HepG2 (cell line): ENCODE results near the gene JAGN1. TPM values are rescaled to one million over a fixed set of nuclear protein-coding genes. Genes with fewer than 3 reads are reported as not detected.

ENCODE experiments used
- ATAC-seq: fragments of 200-7000 bp; cut with Tn5 transposase; 3 replicates; pipeline ENCODE4 v1.9.1; 2020; ENCODE audit warnings: mild to moderate bottlenecking, moderate library complexity
- BruUV-seq: library from RNA; stranded (reverse); fragments of 400-500 nt; replicated peaks from 2 replicates; lab custom pipeline; 2021; lab: Mats Ljungman, UMichigan
- CTCF ChIA-PET: fragments of 300-600 bp; formaldehyde crosslinking; extraction: SDS; loops from one replicate; lab custom pipeline; 2021; ENCODE audit warnings: low total read pairs, inconsistent platforms, low intra/inter-chr PET ratio; lab: Yijun Ruan, JAX
- POLR2A ChIA-PET: fragments of 350-600 bp; sonication (Branson Sonifier 250); formaldehyde crosslinking; loops from one replicate; lab custom pipeline; 2020; ENCODE audit warnings: antibody characterized with exemption, inconsistent platforms; lab: Yijun Ruan, JAX
- DNase-seq: peaks from one replicate; pipeline ENCODE4 v3.0.0-alpha.2; 2015; ENCODE audit warnings: low spot score
- FAIRE-seq: peaks from 3 replicates; lab custom pipeline; 2011; peaks lifted over from hg19 to GRCh38; lab: Jason Lieb, UNC
- H2AFZ ChIP-seq: one replicate; pipeline ENCODE4 v1.6.1; 2011; ENCODE audit warnings: low read length, inconsistent platforms
- H3K27ac ChIP-seq: fragments of 300-600 bp; 3 replicates; pipeline ENCODE4 v1.8.0; 2011; ENCODE audit warnings: mixed run types, mild to moderate bottlenecking, mixed read lengths, low read length, inconsistent platforms; ENCODE audit not compliant: insufficient read depth; ENCODE audit errors: extremely low read length
- H3K27me3 ChIP-seq, 2 experiments: fragments of 200-600 bp in 1 of 2; 2 replicates in 1 of 2; 3 replicates in 1 of 2; pipeline versions ENCODE4 v1.6.0 to v1.8.0; 2011; ENCODE audit warnings: low read length in 2 of 2, mild to moderate bottlenecking in 2 of 2, moderate library complexity in 2 of 2, inconsistent platforms in 1 of 2; ENCODE audit not compliant: insufficient read depth in 2 of 2, control insufficient read depth in 1 of 2
- H3K36me3 ChIP-seq, 2 experiments: fragments of 200-600 bp in 1 of 2; replicated peaks in 1 of 2; 2 replicates in 1 of 2; 3 replicates in 1 of 2; pipeline versions ENCODE4 v1.5.1 to v1.8.0; 2011; ENCODE audit warnings: low read length in 2 of 2, inconsistent platforms in 1 of 2; ENCODE audit not compliant: insufficient read depth in 2 of 2, control insufficient read depth in 1 of 2
- H3K4me1 ChIP-seq: 2 replicates; pipeline ENCODE4 v1.5.1; 2012; ENCODE audit warnings: low read length, inconsistent platforms; ENCODE audit not compliant: insufficient read depth
- H3K4me2 ChIP-seq: 2 replicates; pipeline ENCODE4 v1.6.0; 2011; ENCODE audit warnings: low read depth, low read length, inconsistent platforms
- H3K4me3 ChIP-seq, 3 experiments: fragments of 200-600 bp in 1 of 3; sonication (generic), shearing (Covaris generic) in 1 of 3; replicated peaks in 1 of 3; 2 replicates each; pipeline ENCODE4 v1.5.1; 2011 to 2016; ENCODE audit warnings: low read length in 3 of 3, inconsistent platforms in 2 of 3, low read depth in 2 of 3, mild to moderate bottlenecking in 2 of 3, control low read depth in 1 of 3, mixed read lengths in 1 of 3; ENCODE audit not compliant: insufficient read depth in 1 of 3
- H3K79me2 ChIP-seq: one replicate; pipeline ENCODE4 v1.6.1; 2011; ENCODE audit warnings: low read length, inconsistent platforms; ENCODE audit not compliant: insufficient read depth
- H3K9ac ChIP-seq: 2 replicates; pipeline ENCODE4 v1.6.0; 2011; ENCODE audit warnings: mild to moderate bottlenecking, low read depth, low read length, inconsistent platforms; ENCODE audit not compliant: insufficient read depth
- H3K9me3 ChIP-seq: 2 replicates; pipeline ENCODE4 v1.5.1; 2012; ENCODE audit warnings: mild to moderate bottlenecking, low read length
- H4K20me1 ChIP-seq: 2 replicates; pipeline ENCODE4 v1.6.0; 2011; ENCODE audit warnings: inconsistent platforms, mild to moderate bottlenecking, low read length, moderate library complexity; ENCODE audit not compliant: insufficient read depth
- CEBPB ChIP-seq: IDR thresholded peaks from 2 replicates; pipeline ENCODE4 v1.6.1; 2011; ENCODE audit warnings: low read depth, low read length, improper control_type of control experiment, borderline replicate concordance
- HCFC1 ChIP-seq: fragments of 150-350 bp; IDR thresholded peaks from 2 replicates; pipeline ENCODE4 v1.6.1; 2014; ENCODE audit warnings: low read depth, low read length
- LBX2 ChIP-seq: sonication (generic); formaldehyde crosslinking; IDR thresholded peaks from 2 replicates; pipeline ENCODE4 v1.5.0; 2020; ENCODE audit warnings: missing genetic modification reagents, mild to moderate bottlenecking, borderline replicate concordance
- NFYB ChIP-seq: sonication (generic); formaldehyde crosslinking; IDR thresholded peaks from 2 replicates; pipeline ENCODE4 v1.4.0; 2020; ENCODE audit warnings: missing genetic modification reagents
- PAF1 ChIP-seq: IDR thresholded peaks from 2 replicates; pipeline ENCODE4 v1.6.1; 2016; ENCODE audit warnings: missing genetic modification reagents, missing compliant biosample characterization
- XBP1 ChIP-seq: sonication (generic); formaldehyde crosslinking; IDR thresholded peaks from 2 replicates; pipeline ENCODE4 v1.5.0; 2020; ENCODE audit warnings: missing genetic modification reagents
- ZBTB8A ChIP-seq: sonication (generic); formaldehyde crosslinking; IDR thresholded peaks from 2 replicates; pipeline ENCODE4 v1.4.0; 2020; ENCODE audit warnings: mild to moderate bottlenecking, low read depth, missing genetic modification reagents, borderline replicate concordance
- ZNF616 ChIP-seq: sonication (generic); formaldehyde crosslinking; IDR thresholded peaks from 2 replicates; pipeline ENCODE4 v1.5.0; 2020; ENCODE audit warnings: low read depth, mild to moderate bottlenecking, missing genetic modification reagents
- ZNF740 ChIP-seq: sonication (generic); formaldehyde crosslinking; IDR thresholded peaks from 2 replicates; pipeline ENCODE4 v1.4.0; 2020; ENCODE audit warnings: missing genetic modification reagents
- WGBS: methylation state at CpG from one replicate; pipeline ENCODE4 v1.1.6; 2017; ENCODE audit warnings: low lambda C conversion rate; 5-methylcytosine and 5-hydroxymethylcytosine counted together
- in situ Hi-C: cut with HindIII; loops from 2 replicates; pipeline ENCODE4 v1.10.0; 2017; ENCODE audit warnings: low pct_unique_long_range_greater_than_20kb; ENCODE audit not compliant: extremely low pct_ligation_motif_present
- intact Hi-C: fragments of 100-400 bp; cut with micrococcal nuclease; formaldehyde crosslinking; loops from one replicate; pipeline ENCODE4 v1.10.0; 2022; ENCODE audit not compliant: unreplicated experiment
- polyA plus RNA-seq, 8 experiments: library from polyadenylated mRNA; depleted of rRNA in 3 of 8; stranded (reverse) in 7 of 8; unstranded in 1 of 8; fragments of >200 nt; fragmentation: Illumina TruSeq in 4 of 8; extraction: Trizol in 4 of 8; gene quantifications; 2 replicates each; pipeline versions ENCODE4 v1.2.1 to v1.2.3, GENCODE V29; 2011 to 2016; ENCODE audit warnings: low read depth in 4 of 8, missing spikeins in 1 of 8, mixed read lengths in 1 of 8; ENCODE audit not compliant: insufficient read depth in 1 of 8
- total RNA-seq, 5 experiments: library from RNA; depleted of rRNA; stranded (reverse); fragments of >200 nt; fragmentation: Illumina TruSeq; extraction: Trizol; gene quantifications; 2 replicates each; pipeline ENCODE4 v1.2.3, GENCODE V29; 2016; ENCODE audit warnings: low read depth in 1 of 5

Gene JAGN1
- total and polyA plus RNA-seq, 2 of the 13 experiments (the other 11 are each of a cell fraction or from before 2014, with no cell fraction given), result 49.9 to 50.9 TPM

- POLR2A ChIA-PET, result interaction anchor here (0.8 to 9.0 kb wide), 6 partner anchors 12 to 68 kb away, joined by 3 to 298 read pairs (median 22); partner anchors contain the start of genes CRELD1, IL17RE and RPUSD3
- H3K9me3 ChIP-seq, result no peaks in the 10 kb centered on the region
- peaks cover 13 to 30% of the 10 kb centered on the region in 2 experiments; a peak in 4 of 5 replicates for H3K36me3 ChIP-seq
- WGBS, result 87% methylated on average over 7 of the region's 7 CpGs
- H4K20me1 ChIP-seq, result no peaks in the 10 kb centered on the region
- no TSS peak for BruUV-seq
- no peak for DNase-seq
- in situ Hi-C loops (no loop called here), intact Hi-C loops (no loop called here)
- CTCF ChIA-PET, result no interaction called here
- H3K4me3 ChIP-seq, result no peak overlapping the region
- H2AFZ ChIP-seq, result no peak overlapping the region
- no peak overlapping the region for H3K27ac ChIP-seq
- no peak overlapping the region for H3K9ac ChIP-seq
- peaks cover 26% of the 10 kb centered on the region for H3K4me1 ChIP-seq
- no peak for ATAC-seq
- FAIRE-seq, result no peak
- H3K4me2 ChIP-seq, result no peak overlapping the region
- no peaks in the 10 kb centered on the region for H3K27me3 ChIP-seq
- no peak for TF ChIP-seq ZBTB8A
- TF ChIP-seq ZNF740 (CRISPR knock-in tag), result no peak
- no peak for TF ChIP-seq LBX2 (CRISPR knock-in tag)
- TF ChIP-seq CEBPB, result 0 out of 2 replicates have a peak, but pooled peaks have one; percentile 30
- TF ChIP-seq PAF1 (CRISPR knock-in tag), result no peak
- TF ChIP-seq XBP1 (CRISPR knock-in tag), result no peak
- no peak for TF ChIP-seq HCFC1
- no peak for TF ChIP-seq NFYB (CRISPR knock-in tag)
- TF ChIP-seq ZNF616, result no peak
- H3K79me2 ChIP-seq, result no peaks in the 10 kb centered on the region
Measured at GRCh38 chr3:9912294-9912935, 22.0 kb downstream of the JAGN1 start.
